ENCODE data around the gene NTN5. TPM values are rescaled to one million over a fixed set of nuclear protein-coding genes. Genes with fewer than 3 reads are reported as not detected.
"Not testable (repeated sequence)": the region's sequence is repeated elsewhere in the genome, so short reads cannot be mapped to it uniquely, and the experiment has no call there.

The NTN5 gene
- total and polyA plus RNA-seq, 9 donors: 0.18 to 8.5 (median 2.1) TPM

DNA sequence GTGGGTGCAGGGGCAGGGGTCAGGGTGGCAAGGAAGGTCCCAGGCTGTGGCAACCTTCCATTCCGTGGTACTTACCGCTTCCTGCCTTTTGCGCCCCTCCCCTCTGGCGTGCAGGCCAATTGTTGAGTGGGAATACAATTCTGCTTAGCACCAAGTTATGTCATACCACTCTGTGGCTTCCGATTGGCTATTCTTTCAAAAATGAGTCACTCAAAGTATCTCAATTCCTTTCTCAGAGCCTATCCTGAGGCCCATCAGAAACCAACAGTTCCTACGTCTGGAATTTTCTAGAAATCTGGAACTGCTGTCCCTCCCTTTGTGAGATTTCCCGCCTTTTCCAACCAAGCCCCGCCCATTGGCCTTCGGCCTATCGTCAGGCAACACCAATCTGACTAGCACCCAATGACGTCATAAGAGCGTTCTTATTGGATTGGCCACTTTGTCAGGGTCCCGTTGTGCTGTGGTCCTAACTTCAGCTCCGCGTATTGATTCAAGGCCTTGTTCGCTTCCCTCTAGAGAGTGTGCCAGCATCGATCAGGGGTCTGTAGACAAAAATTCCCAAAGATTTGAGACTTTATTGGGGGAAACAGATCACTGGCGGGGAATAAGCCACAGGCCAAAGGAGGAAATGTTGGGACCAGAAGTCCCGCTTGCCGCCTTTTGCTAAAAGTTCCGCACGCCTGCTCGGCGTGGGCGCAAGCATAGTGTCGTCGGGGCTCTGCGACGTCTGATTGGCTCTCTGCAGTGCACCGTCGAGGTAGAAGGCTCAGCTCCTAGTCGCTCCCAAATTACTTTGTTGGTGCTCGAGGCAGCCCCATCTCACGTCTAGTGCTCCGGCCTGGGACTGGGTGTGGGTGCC is 11.7 kb downstream of the NTN5 start:
- no peak overlapping the region for H3K4me3 ChIP-seq (ENCODE audit: low read length)
- H3K36me3 ChIP-seq (ENCODE audit: control insufficient read depth, insufficient read depth, low read length): no peaks in the 10 kb centered on the region
- peak overlapping the region; percentile 65 for H3K27ac ChIP-seq (ENCODE audit: low read length)
- WGBS (ENCODE audit: insufficient coverage): 81% methylated on average over 28 of the region's 35 CpGs
- peak; percentile 91 for DNase-seq
- H3K9me3 ChIP-seq (replicated peaks; ENCODE audit: control insufficient read depth, low read depth, low read length): no peaks in the 10 kb centered on the region
- no peaks in the 10 kb centered on the region for H3K27me3 ChIP-seq (ENCODE audit: control insufficient read depth, insufficient read depth, low read length)
- peaks cover 15% of the 10 kb centered on the region for H3K4me1 ChIP-seq (ENCODE audit: control insufficient read depth, insufficient read depth, low read length)

DNA sequence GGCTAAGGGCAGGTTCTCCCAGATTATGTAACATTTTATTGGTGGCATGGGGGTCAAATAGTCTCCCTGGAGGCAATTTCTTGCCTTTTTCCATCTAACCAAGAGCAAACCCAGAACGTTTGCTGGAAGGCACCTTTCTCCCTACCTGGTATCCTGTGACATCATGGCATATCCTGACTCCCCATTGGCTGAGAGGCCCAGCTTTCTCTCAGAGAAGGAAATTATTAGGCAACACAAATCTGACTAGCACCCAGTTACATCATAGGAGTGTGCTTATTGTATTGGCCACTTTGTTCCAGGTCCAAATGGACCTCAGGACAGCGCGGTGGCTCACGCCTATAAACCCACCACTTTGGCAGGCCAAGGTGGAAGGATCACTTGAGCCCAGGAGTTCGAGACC is 13.0 kb downstream of the NTN5 start:
- 25% methylated on average over 1 of the region's 5 CpGs for WGBS (ENCODE audit: insufficient coverage)
- H3K4me3 ChIP-seq (ENCODE audit: low read length): no peak overlapping the region
- no peak for DNase-seq
- H3K36me3 ChIP-seq (ENCODE audit: control insufficient read depth, insufficient read depth, low read length): no peaks in the 10 kb centered on the region
- no peaks in the 10 kb centered on the region for H3K9me3 ChIP-seq (replicated peaks; ENCODE audit: control insufficient read depth, low read depth, low read length)
- no peak overlapping the region for H3K27ac ChIP-seq (ENCODE audit: low read length)
- H3K27me3 ChIP-seq (ENCODE audit: control insufficient read depth, insufficient read depth, low read length): no peaks in the 10 kb centered on the region
- peaks cover 18% of the 10 kb centered on the region for H3K4me1 ChIP-seq (ENCODE audit: control insufficient read depth, insufficient read depth, low read length)

DNA sequence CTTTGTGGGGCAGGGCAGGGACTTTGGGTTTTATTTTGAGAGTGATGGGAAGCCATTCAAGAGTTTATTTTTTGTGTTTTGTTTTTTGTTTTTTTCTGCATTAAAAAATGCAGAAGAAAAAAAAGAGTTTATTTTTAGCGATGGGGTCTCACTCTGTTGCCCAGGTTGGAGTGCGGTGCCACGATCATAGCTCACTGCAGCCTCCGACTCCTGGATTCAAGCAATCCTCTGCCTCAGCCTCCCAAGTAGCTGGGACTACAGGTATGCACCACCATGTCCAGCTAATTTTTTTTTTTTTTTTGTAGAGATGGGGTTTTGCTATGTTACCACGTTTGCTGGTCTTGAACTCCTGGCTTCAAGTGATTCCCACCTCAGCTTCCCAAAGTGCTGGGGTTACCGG is 14.3 kb downstream of the NTN5 start:
- Histone ChIP-seq H3K4me3 (ENCODE audit: low read length) (no peak overlapping the region), H3K27ac (ENCODE audit: low read length) (no peak overlapping the region), H3K36me3 (ENCODE audit: control insufficient read depth, insufficient read depth, low read length) (no peaks in the 10 kb centered on the region), H3K4me1 (ENCODE audit: control insufficient read depth, insufficient read depth, low read length) (peaks cover 26% of the 10 kb centered on the region), H3K9me3 (replicated peaks; ENCODE audit: control insufficient read depth, low read depth, low read length) (no peaks in the 10 kb centered on the region), H3K27me3 (ENCODE audit: control insufficient read depth, insufficient read depth, low read length) (no peaks in the 10 kb centered on the region)
- DNase-seq: no peak
- WGBS (ENCODE audit: insufficient coverage): 80% methylated on average over 1 of the region's 6 CpGs

DNA sequence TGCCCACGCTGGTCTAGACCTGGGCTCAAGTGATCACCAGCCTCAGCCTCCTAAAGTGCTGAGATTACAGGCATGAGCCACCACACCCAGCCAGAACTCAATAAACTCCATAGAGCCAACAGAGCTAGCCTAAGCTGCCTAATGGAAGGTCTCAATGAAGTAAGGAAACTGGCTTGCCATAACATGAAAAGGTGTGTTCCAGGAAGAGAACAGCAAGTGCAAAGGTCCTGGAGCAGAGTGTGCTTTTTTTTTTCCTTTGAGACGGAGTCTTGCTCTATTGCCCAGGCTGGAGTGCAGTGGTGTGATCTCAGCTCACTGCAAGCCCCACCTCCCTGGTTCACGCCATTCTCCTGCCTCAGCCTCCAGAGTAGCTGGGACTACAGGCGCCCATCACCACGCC is 15.0 kb downstream of the NTN5 start:
- 80% methylated on average over 1 of the region's 5 CpGs for WGBS (ENCODE audit: insufficient coverage)
- DNase-seq; H3K27ac ChIP-seq (ENCODE audit: low read length); H3K4me3 ChIP-seq (ENCODE audit: low read length); H3K36me3 ChIP-seq (ENCODE audit: control insufficient read depth, insufficient read depth, low read length); H3K27me3 ChIP-seq (ENCODE audit: control insufficient read depth, insufficient read depth, low read length); H3K9me3 ChIP-seq (replicated peaks; ENCODE audit: control insufficient read depth, low read depth, low read length): not testable (repeated sequence)
- H3K4me1 ChIP-seq (ENCODE audit: control insufficient read depth, insufficient read depth, low read length): peaks cover 26% of the 10 kb centered on the region

DNA sequence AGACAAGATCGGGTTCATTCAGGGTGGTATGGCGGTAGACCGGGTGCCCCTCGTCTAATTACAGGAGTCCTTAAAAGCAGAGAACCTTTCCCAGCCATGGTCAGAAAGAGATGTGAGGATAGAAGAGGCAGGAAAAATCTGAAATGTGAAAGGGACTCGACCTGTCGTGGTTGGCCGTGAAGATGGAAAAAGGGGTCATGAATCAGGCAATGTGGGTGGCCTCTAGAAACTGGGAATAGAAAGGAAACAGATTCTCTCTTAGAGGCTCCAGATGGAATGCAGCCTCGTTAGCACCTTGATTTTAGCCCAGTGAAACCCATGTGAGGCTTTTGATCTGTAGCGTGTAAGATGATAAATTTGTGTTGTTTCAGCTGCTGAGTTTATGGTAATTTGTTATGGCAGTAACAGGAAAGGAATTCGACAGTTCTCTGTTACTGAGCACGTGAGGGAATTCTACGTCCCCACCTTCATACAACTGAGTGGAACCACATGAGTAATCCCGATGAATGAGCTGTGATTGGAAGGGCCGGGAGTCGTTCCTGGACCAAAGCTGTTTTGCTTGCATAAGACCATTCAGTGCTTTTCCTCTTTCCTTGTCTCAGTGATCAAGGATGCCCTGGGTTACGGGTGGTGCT is 15.9 kb downstream of the NTN5 start:
- 32% methylated on average over 11 of the region's 16 CpGs for WGBS (ENCODE audit: insufficient coverage)
- H3K27me3 ChIP-seq (ENCODE audit: control insufficient read depth, insufficient read depth, low read length): no peaks in the 10 kb centered on the region
- peak; percentile 77 for DNase-seq

DNA sequence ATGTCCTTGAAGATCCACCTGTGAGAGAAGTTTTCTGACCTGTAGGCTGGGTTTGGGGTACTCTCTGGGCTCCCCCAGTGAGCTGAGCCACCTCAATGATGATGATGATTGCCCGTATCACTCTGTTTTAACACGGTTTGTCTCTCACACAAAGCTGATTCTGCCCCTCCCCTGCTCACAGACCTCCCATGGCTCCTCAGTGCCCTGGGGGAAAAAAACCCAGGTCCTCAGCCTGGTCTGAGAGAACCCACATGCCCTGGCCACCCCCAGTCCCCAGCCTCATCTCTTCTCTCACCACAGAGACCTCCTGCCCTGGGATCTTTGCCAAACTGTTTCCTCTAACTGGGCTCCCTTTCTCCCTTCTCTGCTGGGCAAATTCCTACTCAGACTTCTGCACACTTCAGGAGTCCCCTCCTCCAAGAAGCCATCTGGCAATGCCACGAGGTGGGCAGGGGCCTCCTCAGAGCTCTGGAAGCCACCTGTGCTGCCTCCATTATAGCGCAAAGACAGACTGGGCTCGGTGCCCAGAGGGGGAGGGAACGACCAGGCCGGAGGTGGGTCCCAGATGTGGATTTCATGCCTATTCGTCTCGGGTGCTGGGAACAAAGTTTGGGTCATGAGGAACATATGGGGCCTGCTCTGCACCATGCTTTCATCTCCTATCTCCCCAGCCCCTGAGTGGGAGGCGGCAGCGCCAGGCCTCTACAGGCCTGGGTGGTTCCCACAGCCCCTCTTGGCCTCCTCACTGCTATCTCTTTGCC is 18.3 kb downstream of the NTN5 start:
- Histone ChIP-seq H3K36me3 (ENCODE audit: control insufficient read depth, insufficient read depth, low read length) (no peaks in the 10 kb centered on the region), H3K9me3 (replicated peaks; ENCODE audit: control insufficient read depth, low read depth, low read length) (no peaks in the 10 kb centered on the region), H3K27me3 (ENCODE audit: control insufficient read depth, insufficient read depth, low read length) (no peaks in the 10 kb centered on the region), H3K4me1 (ENCODE audit: control insufficient read depth, insufficient read depth, low read length) (peaks cover 20% of the 10 kb centered on the region), H3K27ac (ENCODE audit: low read length) (peak overlapping the region; percentile 47), H3K4me3 (ENCODE audit: low read length) (no peak overlapping the region)
- DNase-seq: peak; percentile 70
- WGBS (ENCODE audit: insufficient coverage): 18% methylated on average over 6 of the region's 11 CpGs

More for the DNA sequence above, 15.9 kb downstream of the NTN5 start:
- no peak overlapping the region for H3K4me3 ChIP-seq (ENCODE audit: low read length)
- no peaks in the 10 kb centered on the region for H3K9me3 ChIP-seq (replicated peaks; ENCODE audit: control insufficient read depth, low read depth, low read length)
- no peaks in the 10 kb centered on the region for H3K36me3 ChIP-seq (ENCODE audit: control insufficient read depth, insufficient read depth, low read length)
- H3K27ac ChIP-seq (ENCODE audit: low read length): peak overlapping the region; percentile 55
- peaks cover 26% of the 10 kb centered on the region for H3K4me1 ChIP-seq (ENCODE audit: control insufficient read depth, insufficient read depth, low read length)

DNA sequence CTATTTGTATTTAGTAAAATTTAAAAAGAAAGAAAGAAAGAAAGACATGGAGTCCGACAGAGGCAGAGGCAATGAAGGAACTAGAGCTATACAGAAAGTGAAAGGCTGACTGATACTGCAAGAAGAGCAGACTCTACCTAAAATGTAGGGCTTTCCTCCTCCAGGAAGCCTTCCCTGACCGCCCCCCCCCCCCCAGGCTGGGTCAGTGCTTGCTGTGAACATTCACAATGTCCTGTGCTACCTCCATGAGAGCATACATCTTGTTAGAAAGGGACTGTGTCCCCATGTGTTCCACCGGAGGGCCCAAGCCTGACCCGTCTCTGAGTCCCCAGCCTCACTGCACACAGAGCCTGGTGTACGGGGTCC is 21.2 kb downstream of the NTN5 start:
- DNase-seq: no peak
- Histone ChIP-seq H3K9me3 (replicated peaks; ENCODE audit: control insufficient read depth, low read depth, low read length) (no peaks in the 10 kb centered on the region), H3K4me1 (ENCODE audit: control insufficient read depth, insufficient read depth, low read length) (peaks cover 30% of the 10 kb centered on the region), H3K36me3 (ENCODE audit: control insufficient read depth, insufficient read depth, low read length) (no peaks in the 10 kb centered on the region), H3K27me3 (ENCODE audit: control insufficient read depth, insufficient read depth, low read length) (no peaks in the 10 kb centered on the region), H3K4me3 (ENCODE audit: low read length) (no peak overlapping the region), H3K27ac (ENCODE audit: low read length) (no peak overlapping the region)
- 79% methylated on average over 3 of the region's 5 CpGs for WGBS (ENCODE audit: insufficient coverage)

DNA sequence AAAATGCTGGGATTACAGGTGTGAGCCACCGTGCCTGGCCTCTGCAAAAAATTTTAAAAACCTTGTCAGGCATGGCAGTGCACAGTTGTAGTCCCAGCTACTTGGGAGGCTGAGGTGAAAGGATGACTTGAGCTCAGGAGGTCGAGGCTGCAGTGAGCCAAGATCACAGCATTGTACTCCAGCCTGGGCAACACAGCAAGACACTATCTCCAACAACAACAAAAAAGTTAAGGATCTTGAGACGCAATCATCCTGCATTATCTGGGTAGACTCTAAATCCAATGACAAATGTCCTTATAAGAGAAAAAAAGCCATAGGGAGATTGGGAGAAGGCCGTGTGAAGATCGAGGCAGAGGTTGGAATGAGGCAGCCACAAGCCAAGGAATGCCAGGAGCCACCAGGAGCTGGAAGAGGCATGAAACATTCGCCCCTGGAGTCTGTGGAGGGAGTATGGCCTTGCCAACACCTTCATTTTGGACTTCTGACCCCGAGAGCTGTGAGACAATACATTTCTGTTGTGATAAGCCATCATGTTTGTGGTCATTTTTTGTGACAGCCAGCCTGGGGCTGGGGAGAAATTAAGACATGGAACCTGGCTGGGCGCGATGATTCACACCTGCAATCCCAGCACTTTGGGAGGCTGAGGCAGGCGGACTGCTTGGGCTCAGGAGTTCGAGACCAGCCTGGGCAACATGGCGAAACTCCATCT is 21.7 kb downstream of the NTN5 start:
- DNase-seq: no peak
- Histone ChIP-seq H3K4me3 (ENCODE audit: low read length) (no peak overlapping the region), H3K27me3 (ENCODE audit: control insufficient read depth, insufficient read depth, low read length) (no peaks in the 10 kb centered on the region), H3K27ac (ENCODE audit: low read length) (no peak overlapping the region), H3K4me1 (ENCODE audit: control insufficient read depth, insufficient read depth, low read length) (peaks cover 31% of the 10 kb centered on the region), H3K36me3 (ENCODE audit: control insufficient read depth, insufficient read depth, low read length) (no peaks in the 10 kb centered on the region), H3K9me3 (replicated peaks; ENCODE audit: control insufficient read depth, low read depth, low read length) (no peaks in the 10 kb centered on the region)
- 85% methylated on average over 7 of the region's 12 CpGs for WGBS (ENCODE audit: insufficient coverage)

DNA sequence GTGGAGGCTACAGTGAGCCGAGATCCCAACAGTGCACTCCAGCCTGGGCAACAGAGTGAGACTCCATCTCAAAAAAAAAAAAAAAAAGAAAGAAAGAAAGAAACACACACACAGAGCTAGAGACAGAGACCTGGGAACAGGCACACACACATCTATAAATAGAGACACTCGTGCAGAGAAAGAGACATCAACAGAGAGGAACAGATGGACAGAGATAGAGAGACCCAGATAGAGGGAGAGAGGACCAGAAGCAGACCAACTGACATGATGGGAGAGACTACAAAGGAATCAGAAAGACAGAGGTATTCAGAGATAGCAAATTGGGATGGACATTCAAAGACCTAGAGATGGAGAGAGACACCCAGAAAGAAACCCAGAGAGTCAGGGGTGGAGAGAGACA is 24.7 kb downstream of the NTN5 start:
- Histone ChIP-seq H3K27me3 (ENCODE audit: control insufficient read depth, insufficient read depth, low read length) (no peaks in the 10 kb centered on the region), H3K36me3 (ENCODE audit: control insufficient read depth, insufficient read depth, low read length) (no peaks in the 10 kb centered on the region), H3K4me3 (ENCODE audit: low read length) (no peak overlapping the region), H3K9me3 (replicated peaks; ENCODE audit: control insufficient read depth, low read depth, low read length) (no peaks in the 10 kb centered on the region), H3K4me1 (ENCODE audit: control insufficient read depth, insufficient read depth, low read length) (peaks cover 42% of the 10 kb centered on the region), H3K27ac (ENCODE audit: low read length) (no peak overlapping the region)
- DNase-seq: no peak
- WGBS (ENCODE audit: insufficient coverage): no CpG with 5 or more reads among the region's 2 CpGs

Data from muscle of leg (tissue), 11 donors.